ENCODE measurements around the gene KRT81.
"Not testable (repeated sequence)": the region's sequence is repeated elsewhere in the genome, so short reads cannot be mapped to it uniquely, and the experiment has no call there.

DNA sequence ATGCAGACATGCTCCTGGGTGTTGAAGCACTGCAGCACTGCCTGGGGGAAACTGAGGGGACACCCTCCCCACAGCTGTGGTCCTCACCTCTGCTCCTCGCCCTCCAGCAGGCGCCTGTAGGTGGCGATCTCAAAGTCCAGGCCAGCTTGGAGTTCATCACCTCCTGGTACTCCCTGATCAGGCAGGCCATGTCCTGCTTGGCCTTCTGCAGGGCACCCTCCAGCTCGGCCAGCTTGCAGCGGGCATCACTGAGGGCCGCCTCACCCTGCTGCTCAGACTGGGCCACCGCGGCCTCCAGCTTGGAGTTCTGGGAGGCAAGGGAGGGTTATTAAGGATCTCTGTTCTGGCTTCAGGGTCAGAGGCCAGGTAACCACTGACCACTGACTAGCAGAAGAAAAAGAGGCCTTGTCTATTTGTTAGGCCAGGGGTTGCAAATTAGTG is 39.1 kb downstream of the KRT81 start:
- TF ChIP-seq, protein P1, sequence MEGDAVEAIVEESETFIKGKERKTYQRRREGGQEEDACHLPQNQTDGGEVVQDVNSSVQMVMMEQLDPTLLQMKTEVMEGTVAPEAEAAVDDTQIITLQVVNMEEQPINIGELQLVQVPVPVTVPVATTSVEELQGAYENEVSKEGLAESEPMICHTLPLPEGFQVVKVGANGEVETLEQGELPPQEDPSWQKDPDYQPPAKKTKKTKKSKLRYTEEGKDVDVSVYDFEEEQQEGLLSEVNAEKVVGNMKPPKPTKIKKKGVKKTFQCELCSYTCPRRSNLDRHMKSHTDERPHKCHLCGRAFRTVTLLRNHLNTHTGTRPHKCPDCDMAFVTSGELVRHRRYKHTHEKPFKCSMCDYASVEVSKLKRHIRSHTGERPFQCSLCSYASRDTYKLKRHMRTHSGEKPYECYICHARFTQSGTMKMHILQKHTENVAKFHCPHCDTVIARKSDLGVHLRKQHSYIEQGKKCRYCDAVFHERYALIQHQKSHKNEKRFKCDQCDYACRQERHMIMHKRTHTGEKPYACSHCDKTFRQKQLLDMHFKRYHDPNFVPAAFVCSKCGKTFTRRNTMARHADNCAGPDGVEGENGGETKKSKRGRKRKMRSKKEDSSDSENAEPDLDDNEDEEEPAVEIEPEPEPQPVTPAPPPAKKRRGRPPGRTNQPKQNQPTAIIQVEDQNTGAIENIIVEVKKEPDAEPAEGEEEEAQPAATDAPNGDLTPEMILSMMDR (IDR thresholded peaks at IDR 0.05): peak in 1 of 3 donors; percentile 7
- TF ChIP-seq POLR2A, POLR2AphosphoS5 (IDR thresholded peaks at IDR 0.05): not testable (repeated sequence)

Measured in breast epithelium (tissue), 3 donors.